A673 (cell line): Measurements from ENCODE around the gene TBL1X. TPM values are rescaled to one million over a fixed set of nuclear protein-coding genes. Genes with fewer than 3 reads are reported as not detected.

ENCODE experiments used
- BruUV-seq: library from RNA; stranded (reverse); fragments of 400-500 nt; replicated peaks from 2 replicates; lab custom pipeline; 2021; lab: Mats Ljungman, UMichigan
- CTCF ChIA-PET: fragments of 300-600 bp; sonication (Branson Sonifier 250); formaldehyde crosslinking; loops from one replicate; lab custom pipeline; 2022; ENCODE audit warnings: antibody characterized with exemption; lab: Charles Lee
- POLR2A ChIA-PET: fragments of 300-600 bp; sonication (Branson Sonifier 250); formaldehyde crosslinking; loops from one replicate; lab custom pipeline; 2022; ENCODE audit warnings: antibody characterized with exemption; ENCODE audit not compliant: low non-redundant PET; lab: Charles Lee
- DNase-seq: peaks from one replicate; pipeline ENCODE4 v3.0.0-alpha.2; 2015; ENCODE audit warnings: low spot score
- H3K27ac ChIP-seq: fragments of 200-600 bp; sonication (generic); 2 replicates; pipeline ENCODE4 v1.5.1; 2016; ENCODE audit warnings: mixed run types, low read depth, mild to moderate bottlenecking, mixed read lengths, antibody characterized with exemption, low read length; ENCODE audit not compliant: poor library complexity, severe bottlenecking
- H3K27me3 ChIP-seq: fragments of 200-600 bp; sonication (generic); replicated peaks from 2 replicates; pipeline ENCODE4 v1.6.1; 2017; ENCODE audit warnings: mixed run types, low read depth, mild to moderate bottlenecking, mixed read lengths, antibody characterized with exemption, low read length; ENCODE audit not compliant: insufficient read depth, poor library complexity
- H3K36me3 ChIP-seq: fragments of 200-600 bp; sonication (generic); 2 replicates; pipeline ENCODE4 v1.6.1; 2016; ENCODE audit warnings: mixed run types, mild to moderate bottlenecking, mixed read lengths, antibody characterized with exemption, low read length; ENCODE audit not compliant: insufficient read depth, poor library complexity, severe bottlenecking
- H3K4me1 ChIP-seq: fragments of 200-600 bp; sonication (generic); 2 replicates; pipeline ENCODE4 v1.6.1; 2017; ENCODE audit warnings: mixed run types, mild to moderate bottlenecking, mixed read lengths, antibody characterized with exemption, low read length; ENCODE audit not compliant: insufficient read depth, poor library complexity, severe bottlenecking
- H3K4me3 ChIP-seq: fragments of 200-600 bp; sonication (generic); 2 replicates; pipeline ENCODE4 v1.5.1; 2016; ENCODE audit warnings: low read depth, mixed run types, mild to moderate bottlenecking, mixed read lengths, low read length; ENCODE audit not compliant: poor library complexity, severe bottlenecking
- H3K9me3 ChIP-seq: fragments of 200-600 bp; sonication (generic); 2 replicates; pipeline ENCODE4 v1.6.1; 2016; ENCODE audit warnings: mixed run types, low read depth, mild to moderate bottlenecking, mixed read lengths, antibody characterized with exemption, low read length; ENCODE audit not compliant: poor library complexity, severe bottlenecking
- CTCF ChIP-seq: fragments of 300-800, 200-600 bp; sonication (generic); conservative IDR thresholded peaks from 2 replicates; pipeline ENCODE4 v1.5.1; 2017; ENCODE audit warnings: low read depth, mild to moderate bottlenecking, antibody characterized with exemption, low read length, moderate library complexity, mixed read lengths
- EZH2 ChIP-seq: fragments of 200-600 bp; sonication (generic); IDR thresholded peaks from 2 replicates; pipeline ENCODE4 v1.6.1; 2017; ENCODE audit warnings: borderline replicate concordance, low read depth, mild to moderate bottlenecking, mixed read lengths, antibody characterized with exemption, low read length; ENCODE audit not compliant: poor library complexity, severe bottlenecking
- intact Hi-C: fragments of 100-400 bp; cut with micrococcal nuclease; formaldehyde crosslinking; loops from one replicate; pipeline ENCODE4 v1.10.0; 2022; ENCODE audit not compliant: unreplicated experiment
- total RNA-seq: library from RNA; stranded (reverse); gene quantifications from 2 replicates; pipeline ENCODE4 v1.2.3, GENCODE V29; 2021

The TBL1X gene
- total RNA-seq, 1 experiment from 2014 or later: 26.9 TPM

GRCh38 chrX:9538544-9539045, 73.7 kb downstream of the TBL1X start:
- TF ChIP-seq EZH2 (no peak), CTCF (no peak)
- Histone ChIP-seq H3K36me3 (no peaks in the 10 kb centered on the region), H3K9me3 (no peaks in the 10 kb centered on the region), H3K4me3 (no peak overlapping the region), H3K4me1 (peaks cover 6% of the 10 kb centered on the region), H3K27me3 (no peaks in the 10 kb centered on the region), H3K27ac (no peak overlapping the region)
- no TSS peak for BruUV-seq
- ChIA-PET POLR2A (no interaction called here), CTCF (no interaction called here)
- no peak for DNase-seq
- intact Hi-C loops: no loop called here

GRCh38 chrX:9539605-9540387, 74.9 kb downstream of the TBL1X start:
- TF ChIP-seq CTCF: no peak
- TF ChIP-seq EZH2: no peak
- no peaks in the 10 kb centered on the region for H3K36me3 ChIP-seq
- no peak overlapping the region for H3K4me3 ChIP-seq
- ChIA-PET POLR2A (no interaction called here), CTCF (no interaction called here)
- no peaks in the 10 kb centered on the region for H3K9me3 ChIP-seq
- H3K27ac ChIP-seq: no peak overlapping the region
- no peaks in the 10 kb centered on the region for H3K27me3 ChIP-seq
- intact Hi-C loops: no loop called here
- no TSS peak for BruUV-seq
- H3K4me1 ChIP-seq: peaks cover 6% of the 10 kb centered on the region
- DNase-seq: no peak

- no TSS peak for BruUV-seq
- DNase-seq: no peak
- Histone ChIP-seq H3K36me3 (no peaks in the 10 kb centered on the region), H3K27ac (no peak overlapping the region), H3K27me3 (no peaks in the 10 kb centered on the region), H3K9me3 (no peaks in the 10 kb centered on the region), H3K4me1 (no peaks in the 10 kb centered on the region), H3K4me3 (no peak overlapping the region)
- CTCF ChIA-PET: no interaction called here
- POLR2A ChIA-PET: no interaction called here
- intact Hi-C loops: no loop called here
- TF ChIP-seq EZH2: no peak
Measured at GRCh38 chrX:9542106-9542760, 77.4 kb downstream of the TBL1X start.
